ENCODE data around the gene NBPF20.
"Not testable (repeated sequence)": the region's sequence is repeated elsewhere in the genome, so short reads cannot be mapped to it uniquely, and the experiment has no call there.

GRCh38 chr1:145442340-145442739 lies 16.9 kb upstream of the NBPF20 start:
- not testable (repeated sequence) for TF ChIP-seq CTCF (IDR thresholded peaks at IDR 0.05; ENCODE audit: low read depth, low read length, poor library complexity, severe bottlenecking); EZH2phosphoT487 (IDR thresholded peaks at IDR 0.05; ENCODE audit: borderline replicate concordance, low read length)
